Calu3 (cell line): ENCODE data around the gene KREMEN2. TPM values are rescaled to one million over a fixed set of nuclear protein-coding genes. Genes with fewer than 3 reads are reported as not detected.

Source experiments
- BruUV-seq: library from RNA; stranded (reverse); fragments of 400-500 nt; replicated peaks from 2 replicates; lab custom pipeline; 2021; lab: Mats Ljungman, UMichigan
- CTCF ChIA-PET: fragments of 300-600 bp; sonication (Branson Sonifier 250); formaldehyde crosslinking; loops from one replicate; lab custom pipeline; 2022; ENCODE audit warnings: antibody characterized with exemption; lab: Charles Lee
- DNase-seq: peaks from one replicate; pipeline ENCODE4 v3.0.0; 2022
- H3K27ac Mint-ChIP-seq: one replicate; pipeline ENCODE4 v1.8.0; 2022; ENCODE audit warnings: mixed read lengths; ENCODE audit not compliant: unreplicated experiment
- H3K27me3 Mint-ChIP-seq: one replicate; pipeline ENCODE4 v1.8.0; 2022; ENCODE audit warnings: mixed read lengths; ENCODE audit not compliant: unreplicated experiment
- H3K36me3 Mint-ChIP-seq: one replicate; pipeline ENCODE4 v1.8.0; 2022; ENCODE audit warnings: mild to moderate bottlenecking, moderate library complexity, mixed read lengths; ENCODE audit not compliant: insufficient read depth, unreplicated experiment
- H3K4me1 Mint-ChIP-seq: one replicate; pipeline ENCODE4 v1.8.0; 2022; ENCODE audit warnings: mild to moderate bottlenecking, low read depth, mixed read lengths; ENCODE audit not compliant: unreplicated experiment
- H3K4me3 Mint-ChIP-seq: one replicate; pipeline ENCODE4 v1.8.0; 2022; ENCODE audit warnings: mild to moderate bottlenecking, low read depth, moderate library complexity, mixed read lengths; ENCODE audit not compliant: unreplicated experiment
- H3K9me3 Mint-ChIP-seq: one replicate; pipeline ENCODE4 v1.8.0; 2022; ENCODE audit warnings: low read depth, mixed read lengths; ENCODE audit not compliant: unreplicated experiment
- CTCF ChIP-seq: fragments of 200-600 bp; IDR thresholded peaks from one replicate; pipeline ENCODE4 v1.8.0; 2022; ENCODE audit warnings: antibody characterized with exemption; ENCODE audit not compliant: unreplicated experiment
- intact Hi-C: fragments of 100-400 bp; cut with micrococcal nuclease; formaldehyde crosslinking; loops from one replicate; pipeline ENCODE4 v1.10.0; 2022; ENCODE audit not compliant: unreplicated experiment
- total RNA-seq: library from RNA; stranded (reverse); gene quantifications from 2 replicates; pipeline ENCODE4 v1.2.3, GENCODE V29; 2022

Gene KREMEN2
- total RNA-seq, 1 experiment from 2014 or later, result not detected

- no peaks in the 10 kb centered on the region for H3K27me3 Mint-ChIP-seq
- BruUV-seq, result no TSS peak
- peaks cover 21% of the 10 kb centered on the region for H3K36me3 Mint-ChIP-seq
- intact Hi-C loops, result no loop called here
- H3K27ac Mint-ChIP-seq, result no peak overlapping the region
- H3K9me3 Mint-ChIP-seq, result no peaks in the 10 kb centered on the region
- no peak for DNase-seq
- H3K4me1 Mint-ChIP-seq, result peaks cover 16% of the 10 kb centered on the region
- CTCF ChIA-PET, result interaction anchor here (1.3 kb wide), 1 partner anchor 18 kb away, joined by 3 read pairs; no protein-coding TSS in a partner anchor
- no peak for TF ChIP-seq CTCF
- no peak overlapping the region for H3K4me3 Mint-ChIP-seq
These were observed 23.8 kb downstream of the KREMEN2 start for GRCh38 chr16:2987833-2988232.

GRCh38 chr16:2988590-2989099 lies 24.6 kb downstream of the KREMEN2 start:
- H3K9me3 Mint-ChIP-seq, result no peaks in the 10 kb centered on the region
- H3K36me3 Mint-ChIP-seq, result peaks cover 18% of the 10 kb centered on the region
- no peak for DNase-seq
- no TSS peak for BruUV-seq
- no peak overlapping the region for H3K27ac Mint-ChIP-seq
- no peaks in the 10 kb centered on the region for H3K27me3 Mint-ChIP-seq
- intact Hi-C loops, result no loop called here
- H3K4me1 Mint-ChIP-seq, result peaks cover 13% of the 10 kb centered on the region
- no peak overlapping the region for H3K4me3 Mint-ChIP-seq
- CTCF ChIA-PET, result interaction anchor here (1.3 kb wide), 1 partner anchor 19 kb away, joined by 3 read pairs; no protein-coding TSS in a partner anchor
- TF ChIP-seq CTCF, result no peak

GRCh38 chr16:2990891-2991290 lies 26.8 kb downstream of the KREMEN2 start:
- H3K36me3 Mint-ChIP-seq, result peaks cover 21% of the 10 kb centered on the region
- CTCF ChIA-PET, result no interaction called here
- DNase-seq, result no peak
- H3K27ac Mint-ChIP-seq, result no peak overlapping the region
- H3K9me3 Mint-ChIP-seq, result no peaks in the 10 kb centered on the region
- no peak for TF ChIP-seq CTCF
- intact Hi-C loops, result no loop called here
- peaks cover 8% of the 10 kb centered on the region for H3K4me1 Mint-ChIP-seq
- BruUV-seq, result no TSS peak
- no peak overlapping the region for H3K4me3 Mint-ChIP-seq
- H3K27me3 Mint-ChIP-seq, result no peaks in the 10 kb centered on the region

GRCh38 chr16:2991566-2992261 lies 27.6 kb downstream of the KREMEN2 start:
- intact Hi-C loops, result no loop called here
- Mint-ChIP-seq H3K27me3 (no peaks in the 10 kb centered on the region), H3K4me3 (no peak overlapping the region), H3K27ac (no peak overlapping the region), H3K9me3 (no peaks in the 10 kb centered on the region), H3K4me1 (peaks cover 8% of the 10 kb centered on the region), H3K36me3 (peaks cover 21% of the 10 kb centered on the region)
- BruUV-seq, result no TSS peak
- TF ChIP-seq CTCF, result no peak
- DNase-seq, result no peak
- CTCF ChIA-PET, result no interaction called here
